GM18526 (cell line): ENCODE data around the gene IRGC.

Experiments
- POLR2A ChIP-seq: IDR thresholded peaks from 3 replicates; pipeline ENCODE4 v1.6.1; 2011; ENCODE audit not compliant: insufficient read length; ENCODE audit errors: extremely low read depth

IRGC gene

GRCh38 chr19:43684326-43684725, 31.6 kb upstream of the IRGC start:
- no peak for TF ChIP-seq POLR2A

GRCh38 chr19:43687660-43687997, 28.2 kb upstream of the IRGC start:
- no peak for TF ChIP-seq POLR2A

GRCh38 chr19:43688059-43688701, 27.7 kb upstream of the IRGC start:
- TF ChIP-seq POLR2A = no peak

- no peak for TF ChIP-seq POLR2A
These were observed 25.4 kb upstream of the IRGC start for GRCh38 chr19:43690444-43690843.

- TF ChIP-seq POLR2A = no peak
These were observed 25.0 kb upstream of the IRGC start for GRCh38 chr19:43690890-43691289.

GRCh38 chr19:43691755-43692154, 24.1 kb upstream of the IRGC start:
- TF ChIP-seq POLR2A = no peak

GRCh38 chr19:43692385-43692784, 23.5 kb upstream of the IRGC start:
- no peak for TF ChIP-seq POLR2A

GRCh38 chr19:43692877-43693276, 23.0 kb upstream of the IRGC start:
- no peak for TF ChIP-seq POLR2A

GRCh38 chr19:43694553-43694952, 21.3 kb upstream of the IRGC start:
- no peak for TF ChIP-seq POLR2A

- no peak for TF ChIP-seq POLR2A
These were observed 19.7 kb upstream of the IRGC start for GRCh38 chr19:43695985-43696704.

- no peak for TF ChIP-seq POLR2A
These were observed 18.6 kb upstream of the IRGC start for GRCh38 chr19:43697295-43697694.

- no peak for TF ChIP-seq POLR2A
These were observed 16.1 kb upstream of the IRGC start for GRCh38 chr19:43699506-43700394.

- no peak for TF ChIP-seq POLR2A
These were observed 15.4 kb upstream of the IRGC start for GRCh38 chr19:43700395-43701000.

GRCh38 chr19:43704002-43704705, 11.7 kb upstream of the IRGC start:
- TF ChIP-seq POLR2A = no peak

- no peak for TF ChIP-seq POLR2A
These were observed 10.1 kb upstream of the IRGC start for GRCh38 chr19:43705729-43706128.
